ENCODE data around the gene ECE2.

Gene ECE2

GRCh38 chr3:184272269-184272668 lies 3.6 kb upstream of the ECE2 start:
- no peak for DNase-seq

DNA sequence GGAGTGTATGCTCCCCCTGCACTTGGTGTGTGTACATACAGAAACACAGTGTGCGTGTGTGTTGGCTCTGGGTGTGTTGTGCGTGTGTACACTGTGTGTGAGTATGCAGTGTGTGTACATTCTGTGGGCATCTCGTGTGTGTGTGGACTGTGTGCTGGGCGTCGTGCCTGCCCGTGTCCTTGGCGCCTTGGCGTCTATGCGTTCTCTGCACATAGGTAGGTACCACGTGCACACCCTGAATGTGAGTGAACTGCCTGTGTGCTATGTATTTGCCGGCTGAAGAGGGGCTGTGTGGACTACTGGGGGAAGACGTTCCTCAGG lies 481 bp upstream of the ECE2 start:
- DNase-seq = no peak

DNA sequence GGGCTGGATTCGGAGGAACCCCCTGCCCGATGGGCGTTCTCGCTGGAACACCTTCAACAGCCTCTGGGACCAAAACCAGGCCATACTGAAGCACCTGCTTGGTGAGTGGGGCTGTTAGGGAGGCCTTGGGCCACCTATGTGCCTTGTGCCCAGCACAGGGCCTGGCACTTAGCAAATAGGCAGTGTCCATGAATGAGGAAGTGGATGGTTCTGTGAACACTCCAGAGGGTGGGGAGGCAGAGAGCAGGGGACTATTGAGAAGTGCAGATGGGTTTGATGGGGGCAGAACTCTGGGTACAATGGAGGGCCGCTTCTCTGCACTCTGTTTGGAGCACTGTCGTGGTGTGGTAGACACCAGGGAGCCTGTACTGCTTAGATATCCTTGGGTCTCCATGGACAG lies 1.5 kb downstream of the ECE2 start:
- no peak for DNase-seq

- DNase-seq = peak; percentile 43
These were observed 7.1 kb downstream of the ECE2 start for GRCh38 chr3:184282941-184283340.

- DNase-seq = no peak
These were observed 7.9 kb downstream of the ECE2 start for GRCh38 chr3:184283681-184284080.

DNA sequence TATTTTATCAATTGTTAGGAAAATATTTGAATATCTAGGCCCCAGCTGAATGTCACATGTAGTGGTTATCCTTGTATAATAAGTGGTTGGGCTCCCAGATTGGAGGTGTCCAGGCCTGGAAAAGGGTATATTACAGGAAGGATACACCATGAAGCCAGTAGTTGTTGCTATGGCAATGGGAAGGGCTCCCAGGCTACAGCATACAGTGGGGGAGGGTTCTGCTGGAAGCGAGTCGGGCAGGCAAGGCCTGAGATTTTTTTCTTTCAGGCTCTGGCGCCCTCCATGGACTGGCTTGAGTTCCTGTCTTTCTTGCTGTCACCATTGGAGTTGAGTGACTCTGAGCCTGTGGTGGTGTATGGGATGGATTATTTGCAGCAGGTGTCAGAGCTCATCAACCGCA lies 8.9 kb downstream of the ECE2 start:
- peak; percentile 91 for DNase-seq

DNA sequence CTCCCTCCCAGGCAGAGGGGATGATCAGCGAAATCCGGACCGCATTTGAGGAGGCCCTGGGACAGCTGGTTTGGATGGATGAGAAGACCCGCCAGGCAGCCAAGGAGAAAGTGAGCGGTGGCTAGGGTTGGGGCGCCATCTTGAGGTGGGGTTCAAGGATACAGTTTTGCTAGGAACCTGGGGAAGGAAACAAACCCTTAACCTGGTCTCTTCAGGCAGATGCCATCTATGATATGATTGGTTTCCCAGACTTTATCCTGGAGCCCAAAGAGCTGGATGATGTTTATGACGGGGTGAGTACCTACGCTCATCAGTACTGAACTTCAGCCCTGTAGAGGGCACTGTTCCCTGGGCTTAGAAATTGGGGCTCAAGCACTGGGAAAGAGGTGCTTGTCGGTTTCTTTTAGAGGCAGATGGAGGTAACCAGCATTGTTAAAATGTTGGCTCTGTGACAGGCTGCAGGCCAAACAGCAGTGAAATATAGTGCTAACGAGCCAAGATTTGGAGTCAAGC lies 13.7 kb downstream of the ECE2 start:
- peak; percentile 79 for DNase-seq

DNA sequence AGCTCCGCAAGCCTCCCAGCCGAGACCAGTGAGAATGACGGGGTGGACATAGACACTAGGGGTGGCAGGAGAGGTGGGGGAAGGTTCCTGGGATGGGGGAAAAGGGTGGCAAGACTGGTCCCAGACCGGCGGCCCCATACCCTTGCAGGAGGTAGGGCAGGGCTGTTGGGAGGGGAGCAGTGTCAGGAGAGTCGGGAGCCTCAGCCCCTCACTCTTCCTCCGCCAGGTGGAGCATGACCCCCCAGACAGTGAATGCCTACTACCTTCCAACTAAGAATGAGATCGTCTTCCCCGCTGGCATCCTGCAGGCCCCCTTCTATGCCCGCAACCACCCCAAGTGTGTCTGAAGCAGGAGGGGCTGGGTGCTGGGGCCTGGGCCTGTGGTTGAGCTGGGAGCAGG lies 14.5 kb downstream of the ECE2 start:
- no peak for DNase-seq

DNA sequence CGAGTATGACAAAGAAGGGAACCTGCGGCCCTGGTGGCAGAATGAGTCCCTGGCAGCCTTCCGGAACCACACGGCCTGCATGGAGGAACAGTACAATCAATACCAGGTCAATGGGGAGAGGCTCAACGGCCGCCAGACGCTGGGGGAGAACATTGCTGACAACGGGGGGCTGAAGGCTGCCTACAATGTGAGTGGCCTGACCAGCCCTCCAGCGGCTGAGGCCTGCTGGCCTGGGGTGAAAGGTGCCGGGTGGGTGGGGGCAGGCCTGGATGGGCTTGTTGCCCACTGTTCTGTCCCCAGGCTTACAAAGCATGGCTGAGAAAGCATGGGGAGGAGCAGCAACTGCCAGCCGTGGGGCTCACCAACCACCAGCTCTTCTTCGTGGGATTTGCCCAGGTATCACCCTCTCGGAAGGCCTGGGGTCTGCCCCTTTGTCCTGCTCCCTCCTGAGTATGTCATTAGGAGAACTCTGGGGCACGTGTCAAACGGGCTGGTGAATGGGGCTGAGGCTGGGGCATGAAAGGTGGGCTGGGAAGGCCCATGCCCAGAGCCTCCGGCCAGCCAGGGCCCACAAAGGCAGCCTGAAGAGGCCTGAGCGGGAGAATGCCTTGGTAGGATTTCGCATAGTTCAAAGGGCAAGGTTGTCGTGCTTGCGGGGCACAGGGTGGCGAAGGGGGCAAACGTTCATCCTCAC lies 15.4 kb downstream of the ECE2 start:
- no peak for DNase-seq

- no peak for DNase-seq
These were observed 16.1 kb downstream of the ECE2 start for GRCh38 chr3:184291738-184292445.

DNA sequence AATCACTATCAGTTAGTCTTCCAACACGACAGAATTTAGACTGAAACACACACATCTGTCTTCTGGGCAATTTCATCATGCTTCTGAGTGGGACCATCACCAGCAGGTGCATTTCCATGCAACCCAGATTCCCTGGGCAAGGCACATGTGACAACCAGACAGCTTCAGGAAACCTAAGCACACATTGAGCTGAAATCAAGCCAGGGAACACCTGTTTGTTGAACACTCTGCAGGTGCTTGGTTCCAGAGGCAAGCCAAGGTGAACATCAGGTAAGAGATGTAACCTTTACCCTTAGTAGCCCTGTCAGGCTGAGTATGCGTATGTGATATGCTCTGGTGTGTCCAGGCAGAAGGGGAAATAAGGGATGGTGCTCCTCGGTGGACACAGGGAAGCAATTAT lies 19.9 kb downstream of the ECE2 start:
- DNase-seq = no peak

DNA sequence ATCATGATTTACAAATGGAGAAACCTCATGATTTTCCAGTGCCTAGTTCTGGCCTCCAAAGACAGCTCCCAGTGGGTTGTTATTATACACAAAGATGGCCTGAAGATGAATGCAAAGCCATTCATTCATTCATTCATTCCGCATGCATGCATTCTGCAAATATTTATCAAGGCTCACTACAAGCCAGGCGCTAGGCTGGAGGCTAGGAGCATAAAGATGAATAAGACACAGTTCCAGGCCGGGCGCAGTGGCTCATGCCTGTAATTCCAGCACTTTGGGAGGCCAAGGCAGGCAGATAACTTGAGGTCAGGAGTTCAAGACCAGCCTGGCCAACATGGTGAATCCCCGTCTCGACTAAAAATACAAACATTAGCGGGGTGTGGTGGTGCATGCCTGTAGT lies 20.8 kb downstream of the ECE2 start:
- DNase-seq = no peak

- DNase-seq = peak; percentile 99
These were observed 23.1 kb downstream of the ECE2 start, which contains the start of gene PSMD2 for GRCh38 chr3:184298759-184299487. PSMD2 (plus strand) TSS chr3:184299241; CDS start chr3:184299267, 26 bp downstream.

DNA sequence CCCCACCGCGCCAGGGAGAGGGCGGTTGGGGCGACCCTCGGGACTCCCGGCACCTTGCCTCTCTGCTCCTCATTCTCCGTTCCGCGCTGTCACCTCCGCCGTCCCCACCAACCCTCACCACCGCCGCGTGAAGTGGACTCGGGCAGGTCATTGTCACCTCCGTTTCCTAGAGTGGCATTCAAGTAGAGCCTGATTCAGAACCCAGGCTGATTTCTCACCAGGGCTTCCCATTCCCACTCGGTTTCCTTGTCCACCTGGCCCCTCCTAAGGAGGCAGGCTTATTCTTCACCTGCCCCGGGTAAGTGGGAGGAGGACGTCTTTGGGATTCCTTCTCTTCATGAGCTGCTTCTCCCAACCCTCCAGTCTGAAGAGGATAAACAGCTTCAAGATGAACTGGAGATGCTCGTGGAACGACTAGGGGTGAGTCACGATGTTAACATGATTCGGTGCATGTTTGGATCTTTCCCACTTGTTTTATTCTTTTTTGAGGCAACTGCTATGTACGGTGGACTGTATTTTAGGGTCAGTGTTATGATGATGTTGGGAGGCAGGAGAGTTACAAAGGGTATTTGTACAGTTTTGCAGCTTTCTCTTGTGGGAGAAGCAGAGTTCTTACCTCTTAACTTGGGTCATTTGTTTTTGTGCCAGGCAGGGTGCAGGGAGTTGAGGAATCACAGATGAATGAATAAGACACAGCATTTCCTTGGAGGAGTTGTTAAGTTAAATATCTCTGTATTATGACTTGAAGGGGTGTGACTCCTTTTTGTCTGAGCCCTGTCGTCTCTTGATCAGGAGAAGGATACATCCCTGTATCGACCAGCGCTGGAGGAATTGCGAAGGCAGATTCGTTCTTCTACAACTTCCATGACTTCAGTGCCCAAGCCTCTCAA lies 23.9 kb downstream of the ECE2 start:
- DNase-seq = peak; percentile 42

- no peak for DNase-seq
These were observed 24.5 kb downstream of the ECE2 start for GRCh38 chr3:184300378-184300720.

GRCh38 chr3:184305577-184305976 lies 29.8 kb downstream of the ECE2 start:
- no peak for DNase-seq

DNA sequence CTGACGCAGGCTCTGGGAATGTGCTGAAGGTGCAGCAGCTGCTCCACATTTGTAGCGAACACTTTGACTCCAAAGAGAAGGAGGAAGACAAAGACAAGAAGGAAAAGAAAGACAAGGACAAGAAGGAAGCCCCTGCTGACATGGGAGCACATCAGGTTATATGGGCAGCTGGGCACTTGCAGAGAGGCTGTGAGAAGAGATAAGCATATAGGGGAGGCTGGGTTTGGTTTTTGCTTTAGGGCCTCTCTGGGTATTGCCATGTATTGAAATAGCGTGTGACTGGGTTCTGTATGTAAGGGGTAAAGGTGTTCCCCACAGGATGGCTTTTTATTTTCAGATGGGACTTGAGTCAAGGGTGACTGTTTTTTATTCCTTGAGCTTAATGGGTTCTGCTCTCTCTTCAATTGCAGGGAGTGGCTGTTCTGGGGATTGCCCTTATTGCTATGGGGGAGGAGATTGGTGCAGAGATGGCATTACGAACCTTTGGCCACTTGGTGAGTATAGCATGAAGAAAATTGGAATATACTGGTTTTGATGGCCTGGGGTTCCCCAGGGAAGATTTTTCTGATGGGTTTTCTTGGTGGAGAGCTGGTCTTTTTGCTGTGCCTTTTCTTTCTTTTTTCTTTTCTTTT lies 30.6 kb downstream of the ECE2 start:
- DNase-seq = no peak

DNA sequence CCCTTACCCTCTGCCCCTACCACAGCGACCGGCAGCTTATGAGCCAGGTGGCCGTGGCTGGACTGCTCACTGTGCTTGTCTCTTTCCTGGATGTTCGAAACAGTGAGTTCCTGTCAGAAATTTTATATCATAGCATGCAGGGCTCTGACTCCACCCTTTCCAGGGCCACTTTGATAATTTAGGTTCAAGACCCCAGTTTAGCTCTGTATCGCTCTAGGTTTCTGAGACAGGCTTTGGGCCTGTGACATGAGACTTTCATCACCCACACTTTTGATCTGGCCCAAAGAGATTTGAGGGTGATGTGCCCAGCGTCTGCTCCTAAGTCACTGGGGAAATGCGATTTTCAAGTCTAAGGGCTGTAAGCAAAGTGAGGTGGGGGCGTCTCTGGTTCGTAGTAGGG lies 32.1 kb downstream of the ECE2 start:
- no peak for DNase-seq

GRCh38 chr3:184308744-184309143 lies 32.9 kb downstream of the ECE2 start:
- DNase-seq = no peak

DNA sequence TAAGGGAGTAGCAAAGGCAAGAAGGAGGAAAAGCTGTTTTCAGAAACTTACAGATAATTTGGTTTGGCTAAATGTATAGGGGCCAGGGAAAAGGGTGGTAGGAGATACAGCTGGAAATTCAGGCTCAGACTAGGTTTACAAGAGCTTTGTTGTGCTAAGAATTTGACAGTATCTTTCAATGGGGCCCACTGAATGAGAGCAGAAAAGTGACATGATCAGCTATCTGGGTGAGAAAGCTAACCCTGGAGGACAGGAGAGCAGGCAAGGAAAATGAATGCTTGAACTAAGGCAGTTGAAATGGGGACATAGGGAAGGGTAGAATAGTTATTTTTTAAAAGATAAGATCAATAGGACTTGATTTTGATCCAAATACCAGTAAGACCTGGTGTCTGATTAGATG lies 35.8 kb downstream of the ECE2 start:
- DNase-seq = no peak

GRCh38 chr3:184314363-184314699 lies 38.5 kb downstream of the ECE2 start, which contains the start of gene EIF4G1:
EIF4G1 (plus strand) TSS chr3:184314606; CDS start chr3:184315797, 1,191 bp downstream.
- peak; percentile 98 for DNase-seq
